GM19043 (cell line): ENCODE data around the gene OR5H14.
"Not testable (repeated sequence)": the region's sequence is repeated elsewhere in the genome, so short reads cannot be mapped to it uniquely, and the experiment has no call there.

ENCODE experiments used
- ATAC-seq: cut with Tn5 transposase; IDR thresholded peaks from one replicate; pipeline ENCODE4 v1.9.1; 2021; ENCODE audit warnings: low read depth; ENCODE audit not compliant: unreplicated experiment

Gene OR5H14

DNA sequence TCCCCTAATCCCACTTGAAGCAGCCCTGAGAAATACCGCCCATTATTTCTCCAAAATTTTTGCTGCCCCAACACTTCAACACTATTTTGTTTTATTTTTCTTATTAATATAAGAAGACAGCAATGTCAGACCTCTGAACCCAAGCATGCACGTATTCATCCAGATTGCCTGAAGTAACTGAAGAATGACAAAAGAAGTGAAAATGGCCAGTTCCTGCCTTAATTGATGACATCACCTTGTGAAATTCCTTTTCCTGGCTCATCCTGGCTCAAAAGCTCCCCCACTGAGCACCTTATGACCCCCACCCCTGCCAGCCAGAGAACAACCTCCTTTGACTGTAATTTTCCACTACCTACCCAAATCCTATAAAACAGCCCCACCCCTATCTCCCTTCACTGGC is 49.0 kb downstream of the OR5H14 start:
- not testable (repeated sequence) for ATAC-seq

DNA sequence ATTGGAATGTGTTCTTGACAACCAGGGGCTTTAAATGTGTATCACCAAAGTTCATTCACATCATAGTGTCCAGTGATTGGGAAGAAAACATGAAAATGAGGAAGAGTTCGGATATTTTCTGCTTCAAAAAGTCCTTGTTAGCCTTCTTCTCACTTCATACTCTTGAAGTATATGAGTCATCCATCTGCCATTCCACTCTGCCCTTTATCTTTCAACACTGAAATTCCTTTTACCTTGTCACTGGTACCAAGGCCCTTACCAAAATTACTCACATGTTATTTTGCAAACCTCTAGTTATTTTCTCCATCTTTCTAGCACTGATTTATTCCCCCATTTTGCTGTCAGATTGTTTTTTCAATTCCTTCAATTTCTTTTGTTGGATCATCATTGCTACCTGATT is 51.7 kb downstream of the OR5H14 start:
- no peak for ATAC-seq
